HCT116 (cell line): ENCODE results near the gene ASCL2. TPM values are rescaled to one million over a fixed set of nuclear protein-coding genes. Genes with fewer than 3 reads are reported as not detected.

Experiments used
- ATAC-seq: fragments of 200-7000 bp; cut with Tn5 transposase; 2 replicates; pipeline ENCODE4 v1.9.1; 2020; ENCODE audit warnings: mild to moderate bottlenecking, moderate library complexity
- BruUV-seq: library from RNA; stranded (reverse); fragments of 400-500 nt; replicated peaks from 2 replicates; lab custom pipeline; 2021; lab: Mats Ljungman, UMichigan
- CTCF ChIA-PET: fragments of 300-600 bp; sonication (Branson Sonifier 250); formaldehyde crosslinking; loops from one replicate; lab custom pipeline; 2021; ENCODE audit warnings: antibody characterized with exemption; lab: Charles Lee
- POLR2A ChIA-PET: fragments of 300-600, 350-600 bp; sonication (Branson Sonifier 250); formaldehyde crosslinking; loops from one replicate; lab custom pipeline; 2021; ENCODE audit warnings: antibody characterized with exemption; lab: Charles Lee
- RAD21 ChIA-PET, 2 experiments: fragments of 300-600 bp; sonication (Branson Sonifier 250); formaldehyde crosslinking; loops; one replicate each; lab custom pipeline; 2023; ENCODE audit warnings: low total read pairs in 2 of 2; ENCODE audit not compliant: uncharacterized antibody in 2 of 2, unreplicated experiment in 2 of 2, low non-redundant PET in 1 of 2; lab: Charles Lee
- DNase-seq: peaks from one replicate; pipeline ENCODE4 v3.0.0-alpha.2; 2010; ENCODE audit warnings: low read depth, low spot score
- H2AFZ ChIP-seq: fragments of 200-600 bp; shearing (Covaris generic), sonication (generic); 2 replicates; pipeline ENCODE4 v1.6.1; 2017; ENCODE audit warnings: low read depth, mixed run types, mixed read lengths, antibody characterized with exemption, low read length; ENCODE audit not compliant: poor library complexity, severe bottlenecking
- H3K27ac ChIP-seq: 2 replicates; pipeline ENCODE4 v1.5.1; 2012; ENCODE audit warnings: low read depth, low read length
- H3K27me3 ChIP-seq: fragments of 200-600 bp; sonication (generic); 2 replicates; pipeline ENCODE4 v1.6.1; 2016; ENCODE audit warnings: mixed run types, low read length, mixed read lengths; ENCODE audit not compliant: insufficient read depth
- H3K36me3 ChIP-seq, 2 experiments: fragments of 200-500 bp in 1 of 2; fragments of 200-600 bp in 1 of 2; sonication (Bioruptor generic) in 1 of 2; sonication (generic) in 1 of 2; 2 replicates each; pipeline versions ENCODE4 v1.5.1 to v1.6.1; 2014 to 2016; ENCODE audit warnings: low read length in 2 of 2, inconsistent platforms in 1 of 2, mixed read lengths in 1 of 2, mixed run types in 1 of 2; ENCODE audit not compliant: insufficient read depth in 2 of 2, control insufficient read depth in 1 of 2
- H3K4me1 ChIP-seq, 2 experiments: fragments of 200-600 bp in 1 of 2; sonication (generic) in 1 of 2; 2 replicates each; pipeline versions ENCODE4 v1.5.1 to v1.6.1; 2012 to 2017; ENCODE audit warnings: low read length in 2 of 2, inconsistent platforms in 1 of 2, mild to moderate bottlenecking in 1 of 2, mixed read lengths in 1 of 2, mixed run types in 1 of 2, moderate library complexity in 1 of 2; ENCODE audit not compliant: insufficient read depth in 2 of 2, control insufficient read depth in 1 of 2
- H3K4me2 ChIP-seq: fragments of 200-600 bp; sonication (generic); 2 replicates; pipeline ENCODE4 v1.6.1; 2017; ENCODE audit warnings: mixed run types, low read length, mixed read lengths
- H3K4me3 ChIP-seq, 2 experiments: fragments of 200-600 bp in 1 of 2; sonication (generic) in 1 of 2; replicated peaks in 1 of 2; 2 replicates each; pipeline ENCODE4 v1.5.1; 2011 to 2016; ENCODE audit warnings: low read length in 2 of 2, control low read depth in 1 of 2, low read depth in 1 of 2, mild to moderate bottlenecking in 1 of 2, mixed read lengths in 1 of 2, mixed run types in 1 of 2
- H3K79me2 ChIP-seq: fragments of 200-600 bp; sonication (generic); 2 replicates; pipeline ENCODE4 v1.6.1; 2017; ENCODE audit warnings: mild to moderate bottlenecking, mixed run types, low read length, moderate library complexity, mixed read lengths; ENCODE audit not compliant: insufficient read depth
- H3K9ac ChIP-seq: fragments of 200-600 bp; sonication (generic); 2 replicates; pipeline ENCODE4 v1.6.1; 2016; ENCODE audit warnings: low read length, mixed read lengths
- H3K9me2 ChIP-seq: fragments of 200-600 bp; sonication (generic), shearing (Covaris generic); 2 replicates; pipeline ENCODE4 v1.6.1; 2017; ENCODE audit warnings: mixed run types, mild to moderate bottlenecking, moderate library complexity; ENCODE audit not compliant: insufficient read depth
- H3K9me3 ChIP-seq, 2 experiments: fragments of 200-500 bp in 1 of 2; fragments of 200-600 bp in 1 of 2; sonication (Bioruptor generic) in 1 of 2; sonication (generic) in 1 of 2; 2 replicates each; pipeline ENCODE4 v1.6.1; 2014 to 2017; ENCODE audit warnings: low read length in 2 of 2, mixed read lengths in 2 of 2, inconsistent platforms in 1 of 2, low read depth in 1 of 2, mild to moderate bottlenecking in 1 of 2, mixed run types in 1 of 2, moderate library complexity in 1 of 2; ENCODE audit not compliant: control insufficient read depth in 1 of 2, insufficient read depth in 1 of 2
- H4K20me1 ChIP-seq: fragments of 200-600 bp; sonication (generic), shearing (Covaris generic); 2 replicates; pipeline ENCODE4 v1.6.1; 2017; ENCODE audit warnings: mixed run types, mild to moderate bottlenecking, moderate library complexity; ENCODE audit not compliant: insufficient read depth
- CBX3 ChIP-seq: IDR thresholded peaks from 2 replicates; pipeline ENCODE4 v1.6.1; 2012; ENCODE audit warnings: low read depth
- CEBPB ChIP-seq: IDR thresholded peaks from 2 replicates; pipeline ENCODE4 v1.6.1; 2012; ENCODE audit warnings: low read depth
- EGR1 ChIP-seq: IDR thresholded peaks from 2 replicates; pipeline ENCODE4 v1.6.1; 2012; ENCODE audit warnings: low read depth
- ELF1 ChIP-seq: IDR thresholded peaks from 2 replicates; pipeline ENCODE4 v1.6.1; 2012; ENCODE audit warnings: low read depth, borderline replicate concordance
- EZH2 ChIP-seq: fragments of 200-600 bp; sonication (generic); IDR thresholded peaks from 2 replicates; pipeline ENCODE4 v1.6.1; 2017; ENCODE audit warnings: antibody characterized with exemption, mixed run types
- EZH2phosphoT487 ChIP-seq: fragments of 200-600 bp; IDR thresholded peaks from 2 replicates; pipeline ENCODE4 v1.6.1; 2018; ENCODE audit warnings: antibody characterized with exemption, borderline replicate concordance
- FOSL1 ChIP-seq: IDR thresholded peaks from 2 replicates; pipeline ENCODE4 v1.6.1; 2012; ENCODE audit warnings: low read depth
- JUND ChIP-seq: IDR thresholded peaks from 2 replicates; pipeline ENCODE4 v1.6.1; 2012
- MAX ChIP-seq: IDR thresholded peaks from 2 replicates; pipeline ENCODE4 v1.6.1; 2012
- POLR2A ChIP-seq: IDR thresholded peaks from 2 replicates; pipeline ENCODE4 v1.7.0; 2011; ENCODE audit warnings: borderline replicate concordance; ENCODE audit not compliant: insufficient read depth, insufficient read length; ENCODE audit errors: extremely low read depth
- POLR2AphosphoS5 ChIP-seq: IDR thresholded peaks from 2 replicates; pipeline ENCODE4 v1.6.1; 2011; ENCODE audit warnings: mild to moderate bottlenecking, low read depth, low read length, moderate library complexity
- REST ChIP-seq: IDR thresholded peaks from 2 replicates; pipeline ENCODE4 v1.6.1; 2012; ENCODE audit warnings: low read depth
- SIN3A ChIP-seq: IDR thresholded peaks from 2 replicates; pipeline ENCODE4 v1.6.1; 2012; ENCODE audit warnings: low read depth
- SP1 ChIP-seq: IDR thresholded peaks from 2 replicates; pipeline ENCODE4 v1.6.1; 2012; ENCODE audit warnings: low read depth
- SRF ChIP-seq: IDR thresholded peaks from 2 replicates; pipeline ENCODE4 v1.6.1; 2012; ENCODE audit warnings: low read depth
- TCF7L2 ChIP-seq: IDR thresholded peaks from 2 replicates; pipeline ENCODE4 v1.7.0; 2011; ENCODE audit warnings: borderline replicate concordance, inconsistent platforms; ENCODE audit not compliant: insufficient read depth, insufficient read length; ENCODE audit errors: extremely low read depth
- YY1 ChIP-seq: IDR thresholded peaks from 2 replicates; pipeline ENCODE4 v1.6.1; 2011; ENCODE audit warnings: low read length, low read depth, moderate library complexity, mild to moderate bottlenecking; ENCODE audit not compliant: insufficient replicate concordance; ENCODE audit errors: extremely low read depth
- ZBTB33 ChIP-seq: IDR thresholded peaks from 2 replicates; pipeline ENCODE4 v1.6.1; 2011; ENCODE audit warnings: mild to moderate bottlenecking, low read length, moderate library complexity; ENCODE audit not compliant: insufficient replicate concordance; ENCODE audit errors: extremely low read depth
- ZFX ChIP-seq: fragments of 450-650 bp; IDR thresholded peaks from 2 replicates; pipeline ENCODE4 v1.6.1; 2017
- intact Hi-C: fragments of 100-400 bp; cut with micrococcal nuclease; formaldehyde crosslinking; loops from 2 replicates; pipeline ENCODE4 v1.10.0; 2022
- total RNA-seq: library from RNA; stranded (reverse); gene quantifications from one replicate; pipeline ENCODE4 v1.2.1, GENCODE V29; 2021; ENCODE audit not compliant: unreplicated experiment

The ASCL2 gene
- total RNA-seq, 1 experiment from 2014 or later, result not detected

GRCh38 chr11:2313051-2313951 lies 42.9 kb upstream of the ASCL2 start:
- ChIA-PET CTCF (interaction anchor here (1.6 kb wide), 1 partner anchor 9 kb away, joined by 3 read pairs; no protein-coding TSS in a partner anchor), POLR2A (no interaction called here)
- H3K27me3 ChIP-seq, result no peaks in the 10 kb centered on the region
- H3K4me3 ChIP-seq, result no peak overlapping the region
- H3K9me3 ChIP-seq, result no peaks in the 10 kb centered on the region
- no peak overlapping the region for H3K9ac ChIP-seq
- H3K27ac ChIP-seq, result no peak overlapping the region
- H3K4me1 ChIP-seq, result peaks cover 0 to 20% of the 10 kb centered on the region in 2 experiments
- H3K36me3 ChIP-seq, result no peaks in the 10 kb centered on the region
- H4K20me1 ChIP-seq, result no peaks in the 10 kb centered on the region
- H3K79me2 ChIP-seq, result no peaks in the 10 kb centered on the region
- no peak overlapping the region for H3K4me2 ChIP-seq
- intact Hi-C loops, result no loop called here
- H3K9me2 ChIP-seq, result no peaks in the 10 kb centered on the region
- DNase-seq (no peak), ATAC-seq (no peak)
- H2AFZ ChIP-seq, result no peak overlapping the region
- TF ChIP-seq ELF1 (no peak), EGR1 (no peak), SIN3A (no peak), JUND (no peak), MAX (no peak), SP1 (no peak), TCF7L2 (no peak), FOSL1 (no peak), REST (no peak), EZH2 (no peak), CEBPB (no peak), EZH2phosphoT487 (no peak), SRF (no peak), CBX3 (no peak), POLR2A (no peak), ZBTB33 (no peak), YY1 (no peak), POLR2AphosphoS5 (no peak), ZFX (no peak)
- TF ChIP-seq, all 23 proteins: peak for 0
- RAD21 ChIA-PET, result no interaction called here
- BruUV-seq, result no TSS peak
